HepG2 (cell line): ENCODE results near the gene MAP3K8. TPM values are rescaled to one million over a fixed set of nuclear protein-coding genes. Genes with fewer than 3 reads are reported as not detected.
A peak's percentile ranks its signal among the peaks of the same experiment; 100 is the strongest.

Source experiments
- ARID2 ChIP-seq: sonication (generic); formaldehyde crosslinking; IDR thresholded peaks from 2 replicates; pipeline ENCODE4 v1.8.1; 2022; ENCODE audit warnings: mild to moderate bottlenecking, missing genetic modification reagents, borderline replicate concordance
- CBX5 ChIP-seq: sonication (generic); formaldehyde crosslinking; IDR thresholded peaks from 2 replicates; pipeline ENCODE4 v1.4.0; 2020; ENCODE audit warnings: missing genetic modification reagents, borderline replicate concordance
- CCAR2 ChIP-seq: fragments of 200-400 bp; formaldehyde crosslinking; optimal IDR thresholded peaks from 2 replicates; pipeline ENCODE3; 2018; ENCODE audit warnings: low read depth, mild to moderate bottlenecking, low read length, moderate library complexity
- CEBPB ChIP-seq: IDR thresholded peaks from 2 replicates; pipeline ENCODE4 v1.6.1; 2011; ENCODE audit warnings: low read depth, low read length, improper control_type of control experiment, borderline replicate concordance
- ELK4 ChIP-seq: sonication (generic); formaldehyde crosslinking; IDR thresholded peaks from 2 replicates; pipeline ENCODE4 v1.9.0; 2021; ENCODE audit warnings: missing genetic modification reagents, borderline replicate concordance
- GABPA ChIP-seq, 2 experiments: IDR thresholded peaks; 2 replicates each; pipeline ENCODE4 v1.6.1; 2011 to 2016; ENCODE audit warnings: low read depth in 2 of 2, low read length in 1 of 2, missing biosample characterization in 1 of 2, missing genetic modification characterization in 1 of 2
- HNRNPK ChIP-seq: fragments of 200-400 bp; formaldehyde crosslinking; IDR thresholded peaks from 2 replicates; pipeline ENCODE4 v1.6.1; 2018; ENCODE audit warnings: low read length, low read depth, moderate library complexity, mild to moderate bottlenecking; ENCODE audit not compliant: poor library complexity, severe bottlenecking
- HNRNPUL1 ChIP-seq: fragments of 200-400 bp; formaldehyde crosslinking; IDR thresholded peaks from 2 replicates; pipeline ENCODE4 v1.6.1; 2017; ENCODE audit warnings: low read depth, mild to moderate bottlenecking, low read length, moderate library complexity
- IRF1 ChIP-seq: sonication (generic); formaldehyde crosslinking; IDR thresholded peaks from 2 replicates; pipeline ENCODE4 v1.4.0; 2020; ENCODE audit warnings: low read depth, mild to moderate bottlenecking, missing genetic modification reagents
- MTA3 ChIP-seq: sonication (generic); formaldehyde crosslinking; IDR thresholded peaks from 2 replicates; pipeline ENCODE4 v1.4.0; 2020; ENCODE audit warnings: missing genetic modification reagents
- MXD4 ChIP-seq: IDR thresholded peaks from 2 replicates; pipeline ENCODE4 v1.6.1; 2016; ENCODE audit warnings: mild to moderate bottlenecking, missing biosample characterization, missing genetic modification reagents
- SRF ChIP-seq: IDR thresholded peaks from 2 replicates; pipeline ENCODE4 v1.6.1; 2011; ENCODE audit warnings: mild to moderate bottlenecking, low read depth, low read length, moderate library complexity
- ZNF292 ChIP-seq: sonication (generic); formaldehyde crosslinking; IDR thresholded peaks from 2 replicates; pipeline ENCODE4 v1.8.1; 2022; ENCODE audit warnings: mild to moderate bottlenecking, low read depth, missing genetic modification reagents, borderline replicate concordance
- ZNF598 ChIP-seq: sonication (generic); formaldehyde crosslinking; IDR thresholded peaks from 2 replicates; pipeline ENCODE4 v1.5.1; 2020; ENCODE audit warnings: mild to moderate bottlenecking, missing genetic modification reagents, borderline replicate concordance
- ZNF639 ChIP-seq: conservative IDR thresholded peaks from 2 replicates; pipeline ENCODE4 v1.6.1; 2018; ENCODE audit warnings: missing genetic modification reagents
- ZSCAN20 ChIP-seq: sonication (generic); formaldehyde crosslinking; IDR thresholded peaks from 2 replicates; pipeline ENCODE4 v1.4.0; 2020; ENCODE audit warnings: missing genetic modification reagents, mild to moderate bottlenecking, borderline replicate concordance
- polyA plus RNA-seq, 8 experiments: library from polyadenylated mRNA; depleted of rRNA in 3 of 8; stranded (reverse) in 7 of 8; unstranded in 1 of 8; fragments of >200 nt; fragmentation: Illumina TruSeq in 4 of 8; extraction: Trizol in 4 of 8; gene quantifications; 2 replicates each; pipeline versions ENCODE4 v1.2.1 to v1.2.3, GENCODE V29; 2011 to 2016; ENCODE audit warnings: low read depth in 4 of 8, missing spikeins in 1 of 8, mixed read lengths in 1 of 8; ENCODE audit not compliant: insufficient read depth in 1 of 8
- total RNA-seq, 5 experiments: library from RNA; depleted of rRNA; stranded (reverse); fragments of >200 nt; fragmentation: Illumina TruSeq; extraction: Trizol; gene quantifications; 2 replicates each; pipeline ENCODE4 v1.2.3, GENCODE V29; 2016; ENCODE audit warnings: low read depth in 1 of 5
- TF ChIP-seq, protein P1 (sequence below): sonication (generic); formaldehyde crosslinking; IDR thresholded peaks from 2 replicates; pipeline ENCODE4 v1.4.0; 2020; ENCODE audit warnings: missing genetic modification reagents
- TF ChIP-seq, protein P2 (sequence below): sonication (generic); formaldehyde crosslinking; IDR thresholded peaks from 2 replicates; pipeline ENCODE4 v1.4.0; 2020; ENCODE audit warnings: mild to moderate bottlenecking, missing genetic modification reagents
- TF ChIP-seq, protein P3 (sequence below): sonication (generic); formaldehyde crosslinking; IDR thresholded peaks from 2 replicates; pipeline ENCODE4 v1.5.0; 2020; ENCODE audit warnings: mild to moderate bottlenecking, missing genetic modification reagents

MAP3K8 gene
- total and polyA plus RNA-seq, 2 of the 13 experiments (the other 11 are each of a cell fraction or from before 2014, with no cell fraction given) = 19.3 to 37.9 TPM

DNA sequence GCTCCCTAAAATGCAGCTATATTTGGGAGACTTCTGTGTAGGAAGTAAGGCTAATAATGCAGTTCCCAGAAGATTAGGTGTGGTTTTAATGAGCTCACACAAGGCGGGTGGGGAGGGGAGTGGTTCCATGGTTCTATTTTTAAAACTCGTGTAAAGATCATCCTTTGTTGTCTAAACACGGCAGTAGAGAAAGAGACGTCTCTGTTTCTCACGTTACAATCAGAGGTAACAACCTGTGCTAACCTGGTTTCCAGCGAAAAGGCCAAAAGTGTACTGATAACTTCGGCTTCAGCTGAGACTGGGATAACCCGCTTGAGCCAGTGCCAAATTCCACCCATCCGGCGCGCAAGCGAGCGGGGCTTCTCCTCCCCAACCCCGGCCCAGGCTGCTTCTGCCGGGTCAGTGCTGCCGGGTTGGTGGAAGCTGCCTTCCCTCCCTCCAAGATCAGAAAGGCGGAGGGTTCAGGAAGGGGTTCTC, 2.5 kb upstream of the MAP3K8 start (continued):
- TF ChIP-seq HNRNPK (no peak), IRF1 (CRISPR knock-in tag) (no peak), CEBPB (no peak), SRF (no peak), ZNF598 (CRISPR knock-in tag) (no peak), HNRNPUL1 (no peak), ZNF292 (CRISPR knock-in tag) (no peak), CCAR2 (no peak), ELK4 (CRISPR knock-in tag) (no peak), GABPA (IDR thresholded peaks at IDR 0.05; ENCODE audit: low read depth, low read length) (no peak), GABPA (CRISPR knock-in tag; IDR thresholded peaks at IDR 0.05; ENCODE audit: low read depth) (no peak), CBX5 (no peak), ARID2 (CRISPR knock-in tag) (no peak), ZSCAN20 (CRISPR knock-in tag) (no peak), ZNF639 (CRISPR knock-in tag) (no peak), MXD4 (CRISPR knock-in tag) (no peak), MTA3 (CRISPR knock-in tag) (no peak)
- TF ChIP-seq, protein P1, sequence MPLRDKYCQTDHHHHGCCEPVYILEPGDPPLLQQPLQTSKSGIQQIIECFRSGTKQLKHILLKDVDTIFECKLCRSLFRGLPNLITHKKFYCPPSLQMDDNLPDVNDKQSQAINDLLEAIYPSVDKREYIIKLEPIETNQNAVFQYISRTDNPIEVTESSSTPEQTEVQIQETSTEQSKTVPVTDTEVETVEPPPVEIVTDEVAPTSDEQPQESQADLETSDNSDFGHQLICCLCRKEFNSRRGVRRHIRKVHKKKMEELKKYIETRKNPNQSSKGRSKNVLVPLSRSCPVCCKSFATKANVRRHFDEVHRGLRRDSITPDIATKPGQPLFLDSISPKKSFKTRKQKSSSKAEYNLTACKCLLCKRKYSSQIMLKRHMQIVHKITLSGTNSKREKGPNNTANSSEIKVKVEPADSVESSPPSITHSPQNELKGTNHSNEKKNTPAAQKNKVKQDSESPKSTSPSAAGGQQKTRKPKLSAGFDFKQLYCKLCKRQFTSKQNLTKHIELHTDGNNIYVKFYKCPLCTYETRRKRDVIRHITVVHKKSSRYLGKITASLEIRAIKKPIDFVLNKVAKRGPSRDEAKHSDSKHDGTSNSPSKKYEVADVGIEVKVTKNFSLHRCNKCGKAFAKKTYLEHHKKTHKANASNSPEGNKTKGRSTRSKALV (CRISPR knock-in tag) = 0 out of 2 replicates have a peak, but pooled peaks have one; percentile 25
- TF ChIP-seq, protein P2, sequence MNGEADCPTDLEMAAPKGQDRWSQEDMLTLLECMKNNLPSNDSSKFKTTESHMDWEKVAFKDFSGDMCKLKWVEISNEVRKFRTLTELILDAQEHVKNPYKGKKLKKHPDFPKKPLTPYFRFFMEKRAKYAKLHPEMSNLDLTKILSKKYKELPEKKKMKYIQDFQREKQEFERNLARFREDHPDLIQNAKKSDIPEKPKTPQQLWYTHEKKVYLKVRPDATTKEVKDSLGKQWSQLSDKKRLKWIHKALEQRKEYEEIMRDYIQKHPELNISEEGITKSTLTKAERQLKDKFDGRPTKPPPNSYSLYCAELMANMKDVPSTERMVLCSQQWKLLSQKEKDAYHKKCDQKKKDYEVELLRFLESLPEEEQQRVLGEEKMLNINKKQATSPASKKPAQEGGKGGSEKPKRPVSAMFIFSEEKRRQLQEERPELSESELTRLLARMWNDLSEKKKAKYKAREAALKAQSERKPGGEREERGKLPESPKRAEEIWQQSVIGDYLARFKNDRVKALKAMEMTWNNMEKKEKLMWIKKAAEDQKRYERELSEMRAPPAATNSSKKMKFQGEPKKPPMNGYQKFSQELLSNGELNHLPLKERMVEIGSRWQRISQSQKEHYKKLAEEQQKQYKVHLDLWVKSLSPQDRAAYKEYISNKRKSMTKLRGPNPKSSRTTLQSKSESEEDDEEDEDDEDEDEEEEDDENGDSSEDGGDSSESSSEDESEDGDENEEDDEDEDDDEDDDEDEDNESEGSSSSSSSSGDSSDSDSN (CRISPR knock-in tag) = peak; percentile 43; the same call in 1 of the 2 replicates
- TF ChIP-seq, protein P3, sequence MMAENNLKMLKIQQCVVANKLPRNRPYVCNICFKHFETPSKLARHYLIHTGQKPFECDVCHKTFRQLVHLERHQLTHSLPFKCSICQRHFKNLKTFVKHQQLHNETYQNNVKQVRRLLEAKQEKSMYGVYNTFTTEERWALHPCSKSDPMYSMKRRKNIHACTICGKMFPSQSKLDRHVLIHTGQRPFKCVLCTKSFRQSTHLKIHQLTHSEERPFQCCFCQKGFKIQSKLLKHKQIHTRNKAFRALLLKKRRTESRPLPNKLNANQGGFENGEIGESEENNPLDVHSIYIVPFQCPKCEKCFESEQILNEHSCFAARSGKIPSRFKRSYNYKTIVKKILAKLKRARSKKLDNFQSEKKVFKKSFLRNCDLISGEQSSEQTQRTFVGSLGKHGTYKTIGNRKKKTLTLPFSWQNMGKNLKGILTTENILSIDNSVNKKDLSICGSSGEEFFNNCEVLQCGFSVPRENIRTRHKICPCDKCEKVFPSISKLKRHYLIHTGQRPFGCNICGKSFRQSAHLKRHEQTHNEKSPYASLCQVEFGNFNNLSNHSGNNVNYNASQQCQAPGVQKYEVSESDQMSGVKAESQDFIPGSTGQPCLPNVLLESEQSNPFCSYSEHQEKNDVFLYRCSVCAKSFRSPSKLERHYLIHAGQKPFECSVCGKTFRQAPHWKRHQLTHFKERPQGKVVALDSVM = no peak
